WI38 (cell line): ENCODE measurements around the gene AREG.

Experiments
- H3K4me3 ChIP-seq: 2 replicates; pipeline ENCODE4 v1.5.1; 2011; ENCODE audit warnings: low read depth, mild to moderate bottlenecking, control low read depth, low read length
- TF ChIP-seq, protein P1 (sequence below): IDR thresholded peaks from 2 replicates; pipeline ENCODE4 v1.5.1; 2012; ENCODE audit warnings: low read depth, mild to moderate bottlenecking, control low read depth, low read length

Gene AREG

DNA sequence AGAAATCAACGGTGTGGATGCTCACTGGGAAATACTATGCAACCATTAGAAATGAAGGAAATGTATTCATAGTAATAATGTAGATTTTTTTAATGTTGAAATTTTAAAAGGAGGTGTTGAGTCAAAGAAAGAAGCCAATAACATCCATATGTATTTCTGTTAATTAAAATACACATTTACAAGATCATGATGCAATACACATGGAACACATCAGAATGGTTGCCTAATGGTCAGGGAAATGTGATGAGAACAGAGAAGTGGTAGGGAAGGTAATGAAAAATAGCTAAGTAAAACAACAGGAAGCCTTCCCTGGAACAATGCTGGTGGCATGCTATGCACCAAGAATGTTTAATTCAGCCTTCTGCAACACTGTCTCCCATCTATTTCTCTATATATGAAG, 18.2 kb downstream of the AREG start:
- H3K4me3 ChIP-seq = no peak overlapping the region
- TF ChIP-seq, protein P1, sequence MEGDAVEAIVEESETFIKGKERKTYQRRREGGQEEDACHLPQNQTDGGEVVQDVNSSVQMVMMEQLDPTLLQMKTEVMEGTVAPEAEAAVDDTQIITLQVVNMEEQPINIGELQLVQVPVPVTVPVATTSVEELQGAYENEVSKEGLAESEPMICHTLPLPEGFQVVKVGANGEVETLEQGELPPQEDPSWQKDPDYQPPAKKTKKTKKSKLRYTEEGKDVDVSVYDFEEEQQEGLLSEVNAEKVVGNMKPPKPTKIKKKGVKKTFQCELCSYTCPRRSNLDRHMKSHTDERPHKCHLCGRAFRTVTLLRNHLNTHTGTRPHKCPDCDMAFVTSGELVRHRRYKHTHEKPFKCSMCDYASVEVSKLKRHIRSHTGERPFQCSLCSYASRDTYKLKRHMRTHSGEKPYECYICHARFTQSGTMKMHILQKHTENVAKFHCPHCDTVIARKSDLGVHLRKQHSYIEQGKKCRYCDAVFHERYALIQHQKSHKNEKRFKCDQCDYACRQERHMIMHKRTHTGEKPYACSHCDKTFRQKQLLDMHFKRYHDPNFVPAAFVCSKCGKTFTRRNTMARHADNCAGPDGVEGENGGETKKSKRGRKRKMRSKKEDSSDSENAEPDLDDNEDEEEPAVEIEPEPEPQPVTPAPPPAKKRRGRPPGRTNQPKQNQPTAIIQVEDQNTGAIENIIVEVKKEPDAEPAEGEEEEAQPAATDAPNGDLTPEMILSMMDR = no peak

DNA sequence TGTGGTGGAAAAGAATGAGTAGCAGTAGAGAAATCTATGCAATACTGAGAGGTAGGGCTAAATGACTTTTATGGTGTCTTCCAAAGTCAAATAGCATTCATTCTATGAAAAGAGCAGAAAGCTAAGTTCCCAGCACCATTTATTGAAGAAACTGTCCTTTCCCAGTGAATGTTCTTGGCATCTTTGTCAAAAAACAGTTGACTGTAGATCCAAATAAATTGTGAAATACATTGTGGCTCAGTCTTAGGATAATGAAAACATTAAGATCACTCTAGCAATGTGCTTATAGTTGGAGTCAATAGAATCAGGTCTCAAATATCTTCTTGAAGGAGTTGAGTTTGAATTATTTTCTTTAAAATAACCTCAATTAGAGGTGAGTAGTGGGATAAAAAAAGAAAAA, 19.4 kb downstream of the AREG start:
- TF ChIP-seq, protein P1 = no peak
- no peak overlapping the region for H3K4me3 ChIP-seq

DNA sequence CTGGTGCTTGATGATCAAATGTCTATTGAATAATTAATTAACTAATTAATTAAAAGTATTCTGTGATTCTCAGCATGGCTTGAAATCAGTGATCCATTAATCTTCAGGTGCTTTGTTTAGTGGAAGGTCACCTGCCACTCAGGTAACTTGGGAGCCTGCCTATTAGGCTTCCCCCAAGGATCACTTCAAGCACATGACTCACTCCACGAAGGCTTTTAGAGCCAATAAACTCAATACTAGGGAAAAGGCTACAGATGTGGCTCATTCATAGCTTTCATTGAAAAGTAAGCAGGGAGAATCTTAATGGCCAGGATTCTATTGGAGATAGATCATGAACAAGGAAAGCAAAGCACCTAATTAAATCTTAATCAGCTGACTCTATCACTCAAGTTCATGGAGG, 21.3 kb downstream of the AREG start:
- TF ChIP-seq, protein P1 = no peak
- H3K4me3 ChIP-seq = no peak overlapping the region

DNA sequence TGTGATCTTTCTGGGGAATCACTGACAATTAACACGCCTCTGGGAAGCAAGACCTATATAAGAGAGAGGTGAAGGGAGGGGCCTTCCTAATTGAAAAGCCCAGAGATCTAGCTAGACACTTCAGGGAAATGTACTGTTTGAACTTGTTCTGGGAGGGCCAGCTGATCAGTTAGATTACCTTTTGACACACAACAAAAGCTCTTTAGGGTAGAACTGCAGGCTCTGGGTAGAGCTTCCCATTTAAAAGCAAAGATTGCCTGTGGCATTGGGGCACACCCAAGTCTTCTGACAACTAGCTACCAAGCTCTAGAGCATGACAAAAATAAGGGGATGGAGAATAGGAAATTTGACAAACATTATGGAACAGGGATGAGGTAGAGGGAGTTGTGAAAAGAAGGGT, 26.3 kb downstream of the AREG start:
- no peak overlapping the region for H3K4me3 ChIP-seq
- TF ChIP-seq, protein P1 = no peak

DNA sequence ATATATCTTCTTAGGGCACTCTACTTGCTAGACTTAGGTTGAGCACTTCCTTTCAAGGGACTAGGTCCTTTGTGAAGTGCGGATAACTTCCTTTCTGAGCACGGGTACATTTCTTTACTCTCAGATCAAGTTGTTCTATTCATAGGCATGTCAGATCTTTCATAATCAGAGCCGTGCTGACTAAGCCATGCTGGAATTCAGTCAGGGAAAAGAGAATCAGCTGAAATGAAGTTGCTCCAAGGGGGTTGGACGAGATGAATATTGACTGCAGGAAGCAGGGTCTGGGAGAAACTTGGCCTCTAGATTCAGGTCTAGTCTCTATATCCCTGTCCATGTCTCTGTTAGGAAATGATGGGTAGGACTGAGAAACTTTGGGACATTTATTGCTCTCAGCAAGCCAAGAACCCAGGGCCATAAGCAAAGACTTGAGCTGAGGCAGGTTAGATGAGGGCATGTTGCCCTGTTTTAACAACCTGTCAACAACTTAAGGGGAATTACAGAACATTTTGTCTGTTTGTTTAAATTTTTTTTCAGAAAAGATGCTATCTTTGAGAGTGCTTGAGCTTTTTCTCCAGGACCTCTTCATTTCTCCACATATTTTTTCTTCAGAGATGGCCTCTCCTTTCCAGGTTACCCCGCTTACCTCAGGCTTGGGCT, 28.3 kb downstream of the AREG start:
- TF ChIP-seq, protein P1 = no peak
- H3K4me3 ChIP-seq = no peak overlapping the region

DNA sequence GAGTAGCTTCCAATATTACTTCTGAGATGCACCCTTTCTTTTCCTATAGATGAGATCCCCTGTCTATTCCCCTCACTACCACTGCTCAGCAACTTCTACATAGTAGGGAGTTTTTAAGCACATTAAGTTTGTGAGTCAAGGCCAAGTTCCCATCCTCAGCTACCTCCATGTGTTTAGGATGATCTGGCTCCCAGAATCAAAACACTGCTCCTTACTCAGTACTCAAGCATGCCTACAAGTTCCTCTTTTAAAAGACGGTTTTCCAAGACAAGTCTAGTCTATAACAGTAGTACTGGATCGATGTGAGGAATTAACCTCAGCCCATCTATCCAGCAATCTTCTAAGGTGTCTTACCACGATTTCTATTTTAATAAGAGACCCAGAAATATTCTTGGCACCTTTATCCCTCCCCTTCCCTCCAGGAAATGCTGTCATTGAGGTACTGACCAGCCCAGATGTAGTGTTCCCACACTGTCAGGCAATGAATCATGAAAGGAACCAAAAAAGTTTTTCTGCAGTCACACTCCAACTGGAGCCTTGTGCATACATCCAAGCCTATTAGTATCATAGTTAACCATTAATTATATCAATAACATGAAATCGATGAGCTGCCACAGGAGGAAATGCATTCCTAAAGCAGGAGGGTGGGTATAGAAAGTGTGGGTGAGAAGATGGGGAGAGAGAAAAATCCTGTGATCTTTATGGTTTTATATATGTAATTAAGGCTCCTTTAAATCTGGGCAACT, 29.6 kb downstream of the AREG start:
- TF ChIP-seq, protein P1 = no peak
- H3K4me3 ChIP-seq = 0 out of 2 replicates have a peak overlapping the region, but pooled peaks have one; percentile 25

DNA sequence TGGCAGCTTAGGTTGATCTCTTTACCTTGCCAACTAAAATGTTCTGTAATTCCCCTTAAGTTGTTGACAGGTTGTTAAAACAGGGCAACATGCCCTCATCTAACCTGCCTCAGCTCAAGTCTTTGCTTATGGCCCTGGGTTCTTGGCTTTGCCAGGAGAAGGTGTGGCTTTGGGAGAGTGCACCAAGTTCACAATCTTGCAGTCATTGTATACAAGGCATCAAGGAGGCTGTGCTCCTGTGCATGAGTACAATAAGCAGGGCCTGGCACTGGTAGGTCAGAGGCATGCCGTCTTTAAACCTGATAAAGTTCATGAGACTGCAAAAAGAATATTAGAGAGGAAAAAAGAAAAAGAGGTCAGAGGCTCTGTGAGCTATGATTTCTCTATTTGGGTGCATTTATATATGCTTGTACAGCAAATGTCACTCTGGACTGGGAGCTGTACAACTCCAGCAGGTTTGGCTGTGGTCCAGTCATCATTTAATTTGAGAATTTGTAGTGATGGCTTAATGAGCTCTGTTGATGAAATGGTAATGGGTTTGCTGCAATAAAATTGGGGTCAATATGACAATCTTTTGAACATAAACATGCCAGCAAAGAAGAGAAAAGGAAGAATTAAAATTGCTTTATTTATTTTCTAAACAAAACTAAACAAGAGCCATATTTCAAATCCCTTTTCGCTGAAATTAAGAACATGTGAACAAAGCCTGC, 30.3 kb downstream of the AREG start:
- TF ChIP-seq, protein P1 = no peak
- H3K4me3 ChIP-seq = no peak overlapping the region
